OCI-LY3 (cell line): ENCODE results near the gene TMEM218.

Experiments
- H2AFZ ChIP-seq: fragments of 200-600, 300-600 bp; shearing (Covaris generic); 2 replicates; pipeline ENCODE4 v1.6.0; 2014; ENCODE audit warnings: antibody characterized with exemption, low read depth, low read length
- H3K27ac ChIP-seq: fragments of 200-600, 300-600 bp; sonication (generic); 2 replicates; pipeline ENCODE4 v1.5.1; 2014; ENCODE audit warnings: mild to moderate bottlenecking, low read length, moderate library complexity, mixed read lengths
- H3K27me3 ChIP-seq: fragments of 200-600, 300-600 bp; sonication (generic); 2 replicates; pipeline ENCODE4 v1.6.1; 2014; ENCODE audit warnings: low read depth, low read length, mixed read lengths
- H3K36me3 ChIP-seq: fragments of 200-600, 300-600 bp; sonication (generic); replicated peaks from 2 replicates; pipeline ENCODE3; 2014; ENCODE audit warnings: low read depth, low read length, mixed read lengths
- H3K4me1 ChIP-seq: fragments of 300-600, 200-600 bp; sonication (generic); 2 replicates; pipeline ENCODE4 v1.6.1; 2014; ENCODE audit warnings: low read length, mixed read lengths
- H3K4me2 ChIP-seq: fragments of 200-600, 300-600 bp; sonication (generic); 2 replicates; pipeline ENCODE4 v1.6.1; 2014; ENCODE audit warnings: low read length, mixed read lengths
- H3K4me3 ChIP-seq: fragments of 300-600, 200-600 bp; sonication (generic); 2 replicates; pipeline ENCODE4 v1.5.1; 2014; ENCODE audit warnings: antibody characterized with exemption, mild to moderate bottlenecking, low read length, moderate library complexity
- H3K79me2 ChIP-seq: fragments of 300-600, 200-600 bp; shearing (Covaris generic); 2 replicates; pipeline ENCODE4 v1.6.1; 2014; ENCODE audit warnings: mild to moderate bottlenecking, low read length, mixed read lengths
- H3K9ac ChIP-seq: fragments of 300-600, 200-600 bp; shearing (Covaris generic); 2 replicates; pipeline ENCODE4 v1.6.0; 2014; ENCODE audit warnings: mild to moderate bottlenecking, low read length, moderate library complexity
- H3K9me3 ChIP-seq: fragments of 200-600, 300-600 bp; shearing (Covaris generic); 2 replicates; pipeline ENCODE4 v1.6.1; 2014; ENCODE audit warnings: low read length, mixed read lengths; ENCODE audit not compliant: insufficient read depth
- H4K20me1 ChIP-seq: fragments of 200-600, 300-600 bp; sonication (generic); 2 replicates; pipeline ENCODE4 v1.6.1; 2016; ENCODE audit warnings: low read length, mixed read lengths; ENCODE audit not compliant: insufficient read depth
- CTCF ChIP-seq: fragments of 200-600, 300-600 bp; sonication (generic); IDR thresholded peaks from 2 replicates; pipeline ENCODE4 v1.5.1; 2014; ENCODE audit warnings: antibody characterized with exemption, low read length, low read depth
- EZH2phosphoT487 ChIP-seq: fragments of 200-600 bp; shearing (Covaris generic); IDR thresholded peaks from 2 replicates; pipeline ENCODE4 v1.6.1; 2018; ENCODE audit warnings: antibody characterized with exemption, mixed run types, low read depth

Gene TMEM218

DNA sequence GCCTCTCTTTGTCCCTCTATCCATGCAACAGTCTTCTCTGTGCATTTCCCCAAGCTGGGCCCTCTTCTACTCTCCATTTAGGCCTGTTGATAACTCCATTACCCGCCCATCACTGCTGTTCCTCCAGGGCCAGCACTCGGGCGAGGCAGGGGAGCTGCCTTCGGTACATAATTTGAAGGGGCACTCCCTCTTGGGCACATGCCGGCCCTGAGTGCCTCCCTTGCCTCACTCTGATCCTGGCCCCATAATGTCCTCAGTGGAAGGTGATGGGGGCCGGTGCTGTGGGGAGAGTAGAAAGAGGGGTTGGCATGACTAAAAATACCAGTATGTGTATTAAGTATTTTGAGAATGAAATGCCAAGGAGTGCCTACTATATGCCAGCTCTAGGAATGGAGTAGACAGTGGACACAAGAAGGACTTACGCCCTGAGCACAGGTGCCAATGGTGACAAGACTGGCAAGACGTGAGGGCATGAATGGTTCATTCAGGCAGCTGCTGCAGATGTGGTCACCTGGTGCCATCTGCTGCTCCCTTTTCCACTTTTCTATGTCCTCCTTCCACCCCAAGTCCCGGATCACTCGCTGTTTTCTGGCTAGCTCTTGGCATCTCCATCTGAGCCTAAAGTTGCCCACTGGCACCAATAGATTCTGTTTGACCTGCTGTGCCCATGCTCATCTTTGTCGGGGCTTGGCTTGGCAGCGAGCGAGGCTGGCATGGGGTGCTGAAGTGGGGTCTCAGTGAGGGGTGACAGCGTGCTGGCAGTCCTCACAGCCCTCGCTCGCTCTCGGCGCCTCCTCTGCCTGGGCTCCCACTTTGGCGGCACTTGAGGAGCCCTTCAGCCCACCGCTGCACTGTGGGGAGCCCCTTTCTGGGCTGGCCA lies 22.6 kb downstream of the TMEM218 start:
- Histone ChIP-seq H4K20me1 (no peaks in the 10 kb centered on the region), H3K9me3 (no peaks in the 10 kb centered on the region), H3K27ac (no peak overlapping the region), H3K4me2 (no peak overlapping the region), H3K36me3 (no peaks in the 10 kb centered on the region), H3K4me1 (no peaks in the 10 kb centered on the region), H3K9ac (no peak overlapping the region), H3K79me2 (no peaks in the 10 kb centered on the region), H3K4me3 (no peak overlapping the region), H3K27me3 (no peaks in the 10 kb centered on the region), H2AFZ (no peak overlapping the region)
- TF ChIP-seq CTCF (no peak; the same call in 1 of the 2 replicates), EZH2phosphoT487 (no peak)

DNA sequence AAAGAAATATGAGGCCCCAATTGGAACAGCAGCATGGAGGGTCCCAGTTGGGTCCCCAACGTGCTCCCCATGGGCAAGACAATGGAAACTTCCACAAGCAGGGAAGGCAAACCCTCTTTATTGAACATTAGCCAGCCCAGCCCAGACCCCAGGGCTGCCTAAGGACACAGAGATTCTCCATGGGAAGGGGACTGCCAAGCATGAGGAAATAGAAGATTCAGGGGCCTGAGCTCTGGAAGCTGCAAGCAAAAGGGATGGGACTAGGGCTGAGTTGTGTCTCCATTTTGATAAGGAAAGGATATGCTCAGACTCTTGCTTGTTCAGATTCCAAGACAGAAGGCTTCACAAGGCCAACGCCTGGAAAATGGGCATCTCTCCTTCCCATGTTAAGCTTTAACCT lies 23.3 kb downstream of the TMEM218 start:
- Histone ChIP-seq H3K27ac (no peak overlapping the region), H3K4me1 (no peaks in the 10 kb centered on the region), H3K36me3 (no peaks in the 10 kb centered on the region), H3K9me3 (no peaks in the 10 kb centered on the region), H3K27me3 (no peaks in the 10 kb centered on the region), H3K79me2 (no peaks in the 10 kb centered on the region), H4K20me1 (no peaks in the 10 kb centered on the region), H2AFZ (no peak overlapping the region), H3K4me3 (no peak overlapping the region), H3K4me2 (no peak overlapping the region), H3K9ac (no peak overlapping the region)
- TF ChIP-seq EZH2phosphoT487 (no peak), CTCF (no peak)

GRCh38 chr11:125086633-125087296 lies 24.7 kb downstream of the TMEM218 start:
- no peak overlapping the region for H3K4me2 ChIP-seq
- no peak overlapping the region for H3K4me3 ChIP-seq
- H3K79me2 ChIP-seq = no peaks in the 10 kb centered on the region
- no peak overlapping the region for H3K9ac ChIP-seq
- H4K20me1 ChIP-seq = no peaks in the 10 kb centered on the region
- H3K9me3 ChIP-seq = no peaks in the 10 kb centered on the region
- H3K4me1 ChIP-seq = no peaks in the 10 kb centered on the region
- H3K27me3 ChIP-seq = no peaks in the 10 kb centered on the region
- no peaks in the 10 kb centered on the region for H3K36me3 ChIP-seq
- H2AFZ ChIP-seq = no peak overlapping the region
- TF ChIP-seq EZH2phosphoT487 (no peak), CTCF (no peak)
- H3K27ac ChIP-seq = no peak overlapping the region

DNA sequence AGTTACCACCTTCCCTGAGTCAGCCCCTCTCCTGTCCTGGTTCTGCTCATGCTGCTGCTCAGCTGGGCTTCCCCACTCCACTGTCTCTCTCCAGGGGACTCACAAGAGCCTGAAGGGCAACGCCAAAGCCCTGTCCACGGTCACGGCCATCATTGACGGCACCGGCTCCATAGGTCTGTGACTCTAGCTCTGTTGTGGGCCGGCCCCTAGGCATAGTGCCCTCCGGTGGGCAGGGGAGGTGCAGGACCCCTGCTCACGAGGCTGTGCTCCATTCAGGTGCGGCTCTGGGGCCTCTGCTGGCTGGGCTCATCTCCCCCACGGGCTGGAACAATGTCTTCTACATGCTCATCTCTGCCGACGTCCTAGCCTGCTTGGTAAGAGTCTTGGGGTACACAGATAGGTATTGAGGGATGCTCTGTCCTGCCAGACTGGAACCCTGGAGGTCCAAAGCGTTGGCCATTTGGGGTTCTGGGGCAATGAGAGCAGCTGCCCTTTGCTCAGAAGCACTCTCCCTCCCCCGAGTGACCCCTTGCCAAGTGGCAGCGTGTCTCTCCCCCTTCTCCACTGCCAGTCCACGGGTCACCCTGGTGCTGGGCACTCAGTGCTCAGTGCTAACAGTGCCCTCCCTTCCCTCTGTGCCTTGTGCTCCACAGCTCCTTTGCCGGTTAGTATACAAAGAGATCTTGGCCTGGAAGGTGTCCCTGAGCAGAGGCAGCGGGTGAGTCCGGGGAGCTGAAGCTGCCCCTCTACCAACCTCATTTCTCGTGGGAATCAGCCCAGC lies 25.9 kb downstream of the TMEM218 start:
- H2AFZ ChIP-seq = no peak overlapping the region
- H3K36me3 ChIP-seq = no peaks in the 10 kb centered on the region
- H3K9ac ChIP-seq = no peak overlapping the region
- H3K4me3 ChIP-seq = no peak overlapping the region
- no peaks in the 10 kb centered on the region for H3K27me3 ChIP-seq
- TF ChIP-seq CTCF = peak; percentile 28
- no peak for TF ChIP-seq EZH2phosphoT487
- no peak overlapping the region for H3K4me2 ChIP-seq
- H3K9me3 ChIP-seq = no peaks in the 10 kb centered on the region
- no peaks in the 10 kb centered on the region for H3K79me2 ChIP-seq
- no peaks in the 10 kb centered on the region for H3K4me1 ChIP-seq
- H4K20me1 ChIP-seq = no peaks in the 10 kb centered on the region
- H3K27ac ChIP-seq = no peak overlapping the region
